Nucleus accumbens (tissue), 56 donors: ENCODE results near the gene TMA7.
"Not testable (repeated sequence)": the region's sequence is repeated elsewhere in the genome, so short reads cannot be mapped to it uniquely, and the experiment has no call there.

Experiments
- DNase-seq, 56 donors: peaks; one replicate each; lab custom pipeline; 2025; lab: John Stamatoyannopoulos, UW

Gene TMA7

DNA sequence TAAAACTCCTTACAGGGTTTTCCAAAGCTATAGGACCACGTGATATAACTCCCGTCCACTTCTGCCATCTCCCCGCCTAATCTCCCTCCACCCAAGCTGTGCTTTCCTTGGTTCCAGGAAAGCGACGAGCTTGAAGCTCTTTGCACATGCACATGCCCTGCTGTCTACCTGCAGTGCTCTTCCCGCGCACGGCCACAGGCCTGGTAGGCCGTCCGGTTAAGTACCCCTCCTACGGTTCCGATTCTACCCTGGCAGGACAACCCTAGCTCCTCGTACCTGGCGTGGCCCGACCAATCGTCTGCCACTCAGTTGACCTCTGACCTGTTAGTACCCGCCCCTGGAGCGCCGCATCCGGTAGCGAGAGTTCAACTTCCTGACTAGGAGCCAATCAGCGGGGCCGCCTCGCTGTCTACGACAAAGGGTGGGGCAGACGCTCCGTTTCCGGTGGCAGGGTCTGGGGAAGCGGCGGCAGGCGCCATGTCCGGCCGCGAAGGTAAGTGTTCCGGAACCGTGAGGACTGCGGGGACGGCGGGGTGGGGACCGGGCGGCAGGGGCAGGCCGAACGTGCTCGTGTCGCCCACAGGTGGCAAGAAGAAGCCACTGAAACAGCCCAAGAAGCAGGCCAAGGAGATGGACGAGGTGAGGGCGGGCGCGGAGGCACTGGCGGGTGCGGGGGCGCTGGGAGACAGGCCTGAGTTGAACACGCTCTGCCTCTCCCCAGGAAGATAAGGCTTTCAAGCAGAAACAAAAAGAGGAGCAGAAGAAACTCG lies at the start of gene TMA7, which contains the start of gene CCDC51:
Gene TMA7 (plus strand): TSS at position 438 of the 770 bp plus-strand sequence. CDS start 40 bp downstream, at position 478.
Gene CCDC51 (minus strand): TSS at position 300 of the 770 bp plus-strand sequence. CDS start 4,991 bp downstream, outside the sequence.
- peak; percentile 83 to 100 (median 97) for DNase-seq

DNA sequence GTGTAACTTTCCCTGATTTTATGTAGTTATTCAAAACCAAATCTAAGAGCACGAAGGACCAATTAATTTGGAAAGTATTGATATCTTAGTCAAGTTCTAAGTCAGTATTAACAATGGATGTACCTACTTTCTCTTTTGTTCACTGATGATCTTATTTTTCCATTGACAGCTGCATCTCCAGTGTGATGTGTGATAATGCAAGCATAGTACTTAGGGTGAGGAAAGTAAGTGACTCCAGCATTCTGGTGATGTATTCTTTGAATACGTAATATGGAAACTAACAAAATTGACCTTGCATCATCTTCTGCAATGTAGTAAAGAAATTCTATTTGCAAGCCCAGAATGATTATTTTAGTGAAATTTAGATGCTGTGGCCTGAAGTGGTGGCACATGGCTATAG lies 45.7 kb upstream of the TMA7 start:
- DNase-seq = no peak

DNA sequence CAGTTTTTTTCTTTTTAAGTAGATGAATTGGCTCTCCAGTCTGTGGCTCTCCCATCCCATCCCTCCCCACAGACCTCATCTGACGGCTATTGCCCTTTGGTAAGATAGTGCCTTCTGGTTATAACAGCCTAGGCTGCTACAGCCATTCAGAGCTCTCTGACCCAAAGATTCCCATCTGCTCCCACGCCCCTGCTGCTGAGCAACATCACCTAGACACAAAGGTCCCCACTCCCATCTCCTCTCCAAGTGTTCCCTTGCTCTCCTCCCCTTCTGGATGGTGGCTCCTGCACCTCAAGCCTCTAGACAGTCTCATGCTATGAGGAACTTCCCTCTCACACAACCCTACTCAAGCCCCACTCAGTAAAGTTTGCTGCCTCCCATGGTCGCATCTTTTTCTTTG lies 44.3 kb upstream of the TMA7 start:
- no peak for DNase-seq

DNA sequence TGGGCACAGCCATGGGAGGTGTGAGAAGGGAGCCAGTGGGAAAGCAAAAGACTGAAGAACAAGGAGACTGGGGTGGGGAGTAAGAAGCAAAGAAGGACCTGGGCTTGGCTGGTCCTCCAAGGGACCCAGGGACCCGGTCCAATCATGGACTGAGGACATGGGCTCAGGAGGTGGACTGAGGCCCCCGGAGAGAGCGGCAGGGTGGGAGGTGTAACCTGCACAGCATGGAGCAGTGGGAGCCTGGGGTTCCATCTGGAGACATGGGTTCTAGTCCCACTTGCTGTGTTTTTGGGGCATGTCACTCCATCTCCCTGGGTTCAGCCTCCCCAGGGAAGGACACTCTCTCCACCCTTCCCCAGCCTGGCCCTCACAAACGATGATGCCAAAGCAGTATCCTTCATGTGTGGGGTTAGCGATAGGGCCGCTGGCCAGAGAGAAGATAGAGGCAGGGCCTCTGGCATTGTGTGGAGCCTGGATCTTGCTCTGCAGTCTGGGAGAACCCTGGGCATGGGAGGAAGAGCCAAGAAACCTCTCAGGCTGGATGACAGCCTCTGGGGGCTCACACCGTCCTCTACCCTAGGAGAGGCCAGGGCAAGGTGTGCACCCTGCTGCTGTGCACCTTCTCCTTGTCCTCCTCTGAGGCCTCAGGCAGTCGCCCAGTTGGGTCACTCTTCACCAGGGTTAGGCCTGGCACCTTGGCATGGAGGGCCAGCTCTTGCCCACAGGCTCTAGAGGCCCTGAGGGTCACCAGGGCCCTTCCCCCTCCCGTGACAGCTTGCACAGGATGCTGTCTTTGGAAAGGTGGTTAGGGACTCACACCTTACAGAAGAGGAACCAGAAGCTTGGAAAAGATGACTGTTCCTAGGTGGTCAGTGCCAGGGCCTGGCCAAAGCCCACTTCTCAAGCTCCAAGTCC lies 42.0 kb upstream of the TMA7 start:
- DNase-seq = no peak

DNA sequence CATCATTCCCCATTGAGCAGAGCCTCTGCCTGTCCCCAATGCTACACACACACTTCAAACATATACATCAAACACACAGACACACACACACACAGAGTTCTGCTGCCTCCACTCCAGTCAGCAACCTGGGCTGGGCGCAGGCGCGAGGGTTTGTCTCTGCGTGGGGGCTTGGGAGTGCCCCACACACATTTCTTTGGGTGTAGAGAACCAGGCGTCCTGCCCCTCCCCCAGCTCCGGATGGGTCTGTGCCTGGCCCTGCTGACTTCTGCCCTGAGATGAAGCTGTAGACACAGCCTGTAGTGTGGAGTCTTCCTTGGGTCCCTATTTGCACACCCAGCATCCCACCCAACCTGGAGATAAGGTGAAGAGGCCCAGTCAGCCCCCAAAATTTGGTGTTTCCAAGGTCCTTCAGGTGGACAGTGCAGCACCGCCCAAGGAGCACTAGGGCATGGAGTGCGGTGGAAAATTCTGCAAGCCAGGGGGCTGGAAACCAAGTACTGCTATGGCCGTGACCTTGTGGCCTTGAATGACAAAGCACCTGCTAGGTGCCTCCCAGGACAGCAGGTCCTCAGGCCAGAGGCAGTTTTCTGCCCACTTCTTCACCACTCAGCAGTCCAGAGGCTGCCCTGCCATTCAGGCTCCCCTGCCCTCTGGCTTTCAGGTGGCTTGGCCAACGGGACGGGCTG lies 41.2 kb upstream of the TMA7 start:
- peak in 1 of 56 donors; percentile 14 for DNase-seq

DNA sequence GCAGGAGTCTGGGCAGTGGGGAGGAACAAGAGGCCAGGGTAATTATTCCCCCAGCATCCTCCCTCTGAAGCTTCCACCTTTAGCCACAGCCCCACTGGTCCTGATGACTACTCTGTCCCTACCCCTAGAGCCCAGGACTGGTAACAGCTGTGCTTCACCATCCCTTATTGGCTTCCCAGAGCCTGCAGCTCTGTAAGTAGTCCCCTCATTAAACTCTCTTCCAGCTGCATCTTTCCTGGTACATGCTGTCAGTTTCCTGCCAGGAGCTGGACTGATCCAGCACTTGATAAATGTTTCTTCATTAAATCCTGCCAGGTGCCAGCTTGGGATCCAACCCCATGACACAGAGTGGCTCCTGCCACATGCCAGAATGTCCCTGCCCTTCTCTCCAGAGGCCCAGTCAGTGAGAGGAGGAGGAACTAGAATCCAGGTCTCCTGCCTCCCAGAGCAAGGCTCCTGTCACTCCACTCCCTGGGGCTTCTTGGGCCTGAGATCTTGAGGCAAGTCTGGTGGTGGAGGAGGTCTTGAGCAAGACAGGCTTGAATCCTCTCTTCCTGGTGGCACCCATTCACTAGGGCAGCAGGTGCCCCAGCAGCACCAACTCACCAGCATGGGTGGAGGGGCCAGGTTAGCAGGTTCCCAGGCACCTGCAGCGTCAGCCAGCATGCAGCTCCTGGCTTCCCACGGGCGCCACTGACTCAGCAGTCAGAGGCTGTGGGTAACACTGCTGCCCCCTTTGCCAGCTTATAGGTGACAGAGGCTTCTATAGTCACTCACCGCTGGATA lies 40.5 kb upstream of the TMA7 start:
- peak in 4 of 56 donors; percentile 4 to 28 (median 16) for DNase-seq

DNA sequence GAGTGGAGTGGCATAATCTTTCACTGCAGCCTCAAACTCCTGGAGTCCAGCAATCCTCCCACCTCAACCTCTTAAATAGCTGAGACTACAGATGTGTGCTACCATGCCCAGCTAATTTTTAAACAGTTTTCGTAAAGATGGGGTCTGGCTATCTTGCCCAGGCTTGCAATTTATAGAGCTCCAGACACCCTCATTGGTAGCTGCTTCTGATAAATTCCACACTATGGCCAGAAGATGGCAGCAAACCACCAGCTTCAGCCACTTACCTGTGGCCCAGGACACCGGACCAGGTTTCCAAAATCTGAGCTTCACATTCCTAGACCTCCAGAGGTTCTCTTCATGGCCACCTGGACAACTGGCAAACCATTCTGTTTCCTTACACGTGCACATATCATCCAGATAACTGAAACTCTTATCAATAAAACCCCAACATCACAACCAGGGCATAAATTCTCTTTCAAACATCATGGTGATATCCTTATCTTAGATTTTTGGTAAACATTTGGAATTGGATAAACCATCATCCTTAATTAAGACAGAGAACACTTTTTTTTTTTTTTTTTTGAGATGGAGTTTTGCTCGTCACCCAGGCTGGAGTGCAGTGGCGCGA lies 39.1 kb upstream of the TMA7 start:
- DNase-seq = peak in 24 of 56 donors; percentile 4 to 70 (median 31)

DNA sequence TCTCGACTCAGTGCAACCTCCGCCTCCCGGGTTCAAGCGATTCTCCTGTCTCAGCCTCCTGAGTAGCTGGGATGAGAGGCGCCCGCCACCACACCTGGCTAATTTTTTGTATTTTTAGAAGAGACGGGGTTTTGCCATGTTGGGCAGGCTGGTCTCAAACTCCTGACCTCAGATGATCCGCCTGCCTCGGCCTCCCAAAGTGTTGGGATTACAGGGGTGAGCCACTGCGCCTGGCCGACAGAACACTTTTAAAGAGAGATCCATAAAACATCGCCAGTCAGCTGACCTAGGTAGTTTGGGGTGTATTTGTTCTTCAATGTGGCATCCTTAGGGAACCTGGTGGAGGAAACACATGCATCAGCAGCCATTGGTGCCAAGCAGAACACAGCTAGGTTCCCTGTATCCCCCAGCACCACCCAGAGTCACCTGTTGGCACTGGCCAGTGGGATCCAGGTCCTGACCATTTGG lies 38.6 kb upstream of the TMA7 start:
- not testable (repeated sequence) for DNase-seq

DNA sequence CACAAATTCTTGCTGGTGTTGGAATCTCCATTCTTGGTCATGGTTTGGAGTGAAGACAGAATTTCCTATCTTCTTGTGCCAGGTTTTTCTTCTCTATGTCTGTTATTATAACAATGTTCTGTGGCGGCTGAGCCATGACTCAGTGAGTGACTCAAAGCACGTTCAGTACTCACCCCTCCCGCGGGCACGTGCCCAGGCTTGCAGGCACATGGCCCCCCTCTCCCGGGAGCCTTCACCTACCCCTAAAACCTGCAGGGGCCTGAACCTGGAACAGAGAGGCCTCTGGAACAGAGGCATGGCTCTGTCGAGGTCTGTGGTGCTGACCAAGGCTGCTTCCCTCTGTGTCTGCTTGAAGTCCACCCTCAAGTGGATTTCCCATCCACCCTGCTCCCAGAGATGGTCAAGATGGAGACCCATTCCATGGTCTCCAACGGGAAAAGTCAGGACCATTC lies 37.8 kb upstream of the TMA7 start:
- DNase-seq = peak in 6 of 56 donors; percentile 14 to 63 (median 32)

DNA sequence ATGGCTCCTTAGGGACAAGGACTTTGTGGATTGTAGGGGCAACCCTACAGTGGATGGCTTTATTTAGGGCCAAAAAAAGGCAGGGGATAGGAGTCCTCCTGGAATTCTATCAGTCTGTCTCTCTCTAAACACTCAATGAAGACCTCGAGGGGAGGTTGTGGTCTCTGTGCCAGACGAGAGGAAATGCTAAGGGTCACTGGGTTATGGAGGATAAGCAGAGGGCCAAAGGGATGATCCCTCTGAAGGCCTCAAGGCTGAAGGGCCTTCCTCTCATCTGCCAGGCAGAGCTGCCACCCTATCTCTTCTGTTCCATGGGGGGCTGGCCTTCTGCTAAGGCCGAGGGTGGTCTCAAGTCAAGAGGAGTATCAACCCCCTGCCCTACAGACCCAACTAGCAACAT lies 37.1 kb upstream of the TMA7 start:
- no peak for DNase-seq

DNA sequence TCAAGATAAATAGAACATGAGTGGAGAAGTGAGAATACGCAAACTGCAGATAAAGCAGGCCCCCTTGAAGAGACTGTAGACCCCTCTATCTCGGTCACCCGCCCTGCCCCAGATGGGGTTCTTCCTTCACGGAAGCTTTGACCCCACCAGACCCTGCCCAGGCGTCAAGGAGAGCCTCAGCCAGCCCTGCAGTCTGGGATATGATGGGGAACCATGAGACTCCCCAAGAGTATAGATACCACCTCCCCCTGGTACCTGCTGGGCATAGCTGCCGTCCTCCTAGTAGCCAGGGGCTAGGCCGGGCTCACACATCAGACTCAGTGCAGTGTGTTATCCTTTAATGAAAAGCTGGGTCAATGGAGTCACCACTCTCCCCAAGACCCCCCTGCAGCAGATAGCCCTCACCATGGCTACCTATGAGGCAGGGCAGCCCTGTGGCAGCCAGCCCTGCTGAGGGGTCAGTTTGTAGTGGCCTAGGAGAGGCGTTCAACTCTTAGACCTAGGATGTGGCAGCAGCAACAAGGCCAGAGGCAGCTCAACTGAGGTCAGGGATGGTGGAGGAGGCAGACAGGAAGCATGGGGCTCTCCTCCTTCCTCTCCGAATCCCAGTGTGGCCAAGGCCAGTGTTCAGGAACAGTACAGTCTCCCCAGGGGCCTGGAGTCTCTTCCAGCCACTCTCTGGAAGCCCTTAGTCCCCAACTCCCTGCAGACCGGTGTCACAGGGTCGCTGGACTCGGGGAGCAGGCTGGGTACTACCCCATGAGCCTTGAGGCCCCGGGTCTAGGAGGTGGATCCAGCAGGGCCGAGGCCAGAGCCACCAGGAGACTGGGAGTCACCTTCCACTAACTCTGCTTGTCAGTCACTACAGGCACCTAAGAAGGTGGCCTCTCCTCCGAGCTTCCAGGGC lies 36.3 kb upstream of the TMA7 start:
- no peak for DNase-seq

DNA sequence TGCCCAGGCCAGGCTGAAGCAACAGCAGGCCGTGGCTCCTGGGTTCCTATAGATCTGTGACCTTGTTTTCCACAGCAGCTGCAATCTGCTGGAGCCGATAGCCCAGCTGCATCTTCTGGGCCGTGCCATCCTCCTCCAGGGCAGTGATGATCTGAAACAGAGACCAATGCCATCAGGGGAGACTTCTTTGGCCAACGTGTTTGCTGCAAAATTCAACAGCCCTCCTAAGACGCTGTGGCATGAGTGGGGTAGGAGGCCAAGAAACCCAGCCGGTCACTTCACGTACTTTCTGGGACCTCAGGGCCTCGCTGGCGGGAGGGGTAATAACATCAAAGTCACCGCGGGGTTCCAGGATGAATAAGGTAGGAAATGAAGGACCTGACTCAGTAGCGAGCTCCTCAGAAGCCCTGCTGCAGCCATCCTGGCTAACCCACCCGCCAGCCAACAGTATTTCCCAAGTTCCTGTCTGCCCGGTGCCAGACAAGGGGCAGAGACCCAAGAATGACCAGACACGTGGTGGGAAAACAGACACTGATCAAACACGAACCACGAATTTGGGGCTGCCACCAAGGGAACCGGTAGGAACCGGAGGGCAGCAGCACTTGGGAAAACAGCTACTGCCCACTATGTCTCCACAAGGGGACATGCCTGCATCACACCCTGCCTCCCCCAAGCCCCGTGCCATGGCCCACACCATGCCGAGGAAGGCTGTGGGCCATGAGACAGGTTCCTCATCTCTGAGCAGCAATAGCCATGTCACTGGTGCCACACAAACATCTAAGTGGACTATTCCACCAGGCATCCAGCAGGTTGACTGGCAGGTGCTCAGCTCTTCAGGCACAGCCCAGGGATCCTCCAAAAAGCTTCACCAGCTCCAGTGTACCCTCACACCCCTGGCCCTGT lies 35.4 kb upstream of the TMA7 start:
- DNase-seq = peak in 3 of 56 donors; percentile 8 to 15 (median 11)

DNA sequence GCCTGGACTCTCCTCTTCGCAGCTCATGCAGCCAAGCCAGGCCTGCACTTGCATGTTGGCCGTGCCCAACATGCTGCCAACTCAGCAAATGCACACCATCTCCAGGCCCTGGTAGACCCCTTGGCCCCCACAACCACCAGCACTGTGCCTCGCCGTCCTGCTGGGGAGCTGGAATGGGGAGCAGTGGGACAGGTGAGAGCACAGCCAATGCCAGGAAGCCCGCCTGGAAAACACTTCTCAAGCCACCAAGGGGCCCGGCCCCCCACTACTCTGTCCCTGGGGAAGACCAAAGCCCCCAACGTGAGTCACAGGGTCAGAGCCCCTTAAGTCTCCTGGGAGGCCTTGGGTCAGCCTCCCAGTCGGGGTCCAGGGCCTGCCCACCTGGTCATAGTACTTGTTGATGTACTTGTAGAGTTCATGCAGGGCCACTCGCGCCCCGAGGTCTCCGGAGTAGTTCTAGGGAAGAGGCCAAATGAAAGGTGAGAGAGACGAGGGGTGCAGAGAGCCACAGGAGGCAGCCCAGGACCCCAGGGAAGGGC lies 34.6 kb upstream of the TMA7 start:
- DNase-seq = peak in 1 of 56 donors; percentile 8

DNA sequence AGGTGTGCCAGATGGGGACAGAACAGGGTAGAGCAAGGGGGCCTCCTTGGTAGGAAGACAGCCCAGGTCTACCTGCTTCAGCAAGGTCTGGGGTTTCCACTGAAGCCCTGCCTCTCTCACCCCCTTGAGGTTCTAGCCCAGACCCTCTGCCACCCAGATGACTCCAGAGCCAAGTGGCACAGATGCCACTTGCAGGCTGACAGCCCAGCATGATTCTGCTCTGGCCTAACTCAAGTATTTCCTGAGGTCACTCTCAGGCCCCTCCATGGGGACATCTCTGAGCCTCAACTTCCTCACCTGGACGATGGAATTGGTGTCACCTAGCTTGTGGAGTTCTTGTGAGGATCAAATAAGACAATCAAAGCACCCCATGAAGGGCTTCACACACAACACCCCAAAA lies 34.1 kb upstream of the TMA7 start:
- DNase-seq = no peak

DNA sequence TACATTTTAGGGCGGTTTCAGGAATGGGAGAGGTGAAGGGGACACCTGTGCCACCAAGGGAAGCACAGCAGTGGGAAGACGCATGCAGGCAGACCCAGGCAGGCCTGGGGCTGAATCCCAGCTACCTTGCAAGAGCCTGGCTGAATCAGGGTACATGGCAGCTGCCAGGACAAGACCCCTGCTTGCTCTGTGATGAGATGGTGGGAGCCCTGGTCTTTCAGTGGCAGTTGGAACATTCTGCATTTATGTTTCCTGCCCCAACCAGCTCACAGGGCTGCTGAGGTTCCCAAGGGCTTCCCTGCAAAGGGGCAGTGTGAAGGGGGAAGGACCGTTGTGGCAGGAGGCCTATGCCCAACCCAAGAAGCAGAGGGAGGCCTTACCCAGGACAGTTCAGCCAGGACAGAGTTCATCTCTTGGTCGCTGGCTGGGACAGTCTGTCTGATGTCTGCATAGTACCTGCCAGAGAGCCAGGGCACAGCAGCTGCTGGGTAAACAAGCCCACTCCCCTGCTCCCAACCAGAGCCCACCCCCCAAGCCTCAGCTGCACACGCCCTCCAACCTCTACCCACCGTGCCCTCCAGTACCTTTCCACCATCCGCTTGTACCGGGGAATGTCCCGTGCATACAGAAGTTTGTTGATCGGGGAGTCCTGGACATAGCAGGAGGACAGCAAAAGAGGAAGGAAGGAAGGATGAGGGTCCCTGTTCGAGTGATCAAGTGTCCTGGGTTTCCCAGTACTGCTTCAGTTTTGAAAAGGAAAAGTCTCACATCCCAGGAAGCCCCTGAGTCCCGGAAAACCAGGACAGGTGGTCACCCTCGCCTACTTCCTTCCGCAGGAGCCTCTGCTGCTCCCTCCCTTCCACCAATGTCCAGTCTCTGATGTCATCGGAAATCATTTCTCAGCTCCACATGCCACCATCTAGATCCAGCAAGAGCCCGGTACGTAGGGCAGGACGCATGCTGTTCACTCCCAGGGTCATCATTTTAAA lies 33.3 kb upstream of the TMA7 start:
- no peak for DNase-seq
